Measurements from ENCODE around the gene RAI2. TPM values are rescaled to one million over a fixed set of nuclear protein-coding genes. Genes with fewer than 3 reads are reported as not detected.
A peak's percentile ranks its signal among the peaks of the same experiment; 100 is the strongest.

Gene RAI2
- total RNA-seq, 2 experiments from 2014 or later: 1.5 to 2.0 TPM

DNA sequence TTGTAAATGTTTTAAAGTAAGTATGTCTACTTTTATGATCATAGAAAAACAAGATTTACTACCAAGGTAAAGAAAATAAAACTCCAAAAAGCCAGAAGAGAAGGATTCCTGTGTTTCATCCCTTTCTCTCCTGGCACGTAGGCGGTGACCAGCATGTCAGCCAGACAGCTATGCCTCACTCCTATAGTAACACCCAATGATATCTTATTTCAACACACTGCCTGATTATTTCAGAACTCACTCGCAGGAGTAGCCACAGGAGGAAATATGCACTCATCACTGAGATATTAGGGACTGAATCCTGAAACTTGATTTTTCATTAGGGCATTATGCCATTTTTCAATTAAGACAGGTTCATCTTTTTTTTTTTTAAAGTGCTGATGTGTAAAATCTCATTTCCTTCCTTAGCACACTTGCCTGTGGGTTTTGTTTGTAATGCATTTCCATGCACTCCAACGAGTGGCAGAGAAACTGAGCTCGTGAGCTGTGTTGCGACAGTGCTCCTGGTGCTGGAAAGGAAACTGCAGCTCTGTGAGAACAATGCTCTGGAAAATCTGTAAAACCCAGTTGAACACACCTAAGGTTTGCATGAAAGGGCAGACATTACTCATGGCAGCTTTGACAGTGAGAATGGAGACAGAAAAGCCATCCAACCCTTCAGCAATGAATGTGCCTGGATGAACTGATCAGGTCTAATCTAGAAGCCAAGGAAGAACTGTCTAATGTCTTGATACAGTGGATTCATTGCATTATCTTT lies 18.2 kb downstream of the RAI2 start:
- intact Hi-C loops (cut with DNase I, micrococcal nuclease): no loop called here
- Mint-ChIP-seq H3K9me3 (no peaks in the 10 kb centered on the region), H3K4me1 (ENCODE audit: low read depth) (no peaks in the 10 kb centered on the region), H3K4me3 (no peak overlapping the region), H3K36me3 (ENCODE audit: low read depth) (no peaks in the 10 kb centered on the region), H3K27ac (no peak overlapping the region), H3K27me3 (no peaks in the 10 kb centered on the region)
- no peaks in the 10 kb centered on the region for H3K27me3 ChIP-seq (ENCODE audit: control insufficient read depth in 1 of 2, insufficient read depth in 2 of 2, low read length in 2 of 2)
- no peak overlapping the region for H3K27ac ChIP-seq (ENCODE audit: low read depth in 1 of 2, low read length in 2 of 2)
- CTCF ChIA-PET: no interaction called here
- H3K4me1 ChIP-seq (ENCODE audit: insufficient read depth, low read length): no peaks in the 10 kb centered on the region
- TF ChIP-seq, protein P1, sequence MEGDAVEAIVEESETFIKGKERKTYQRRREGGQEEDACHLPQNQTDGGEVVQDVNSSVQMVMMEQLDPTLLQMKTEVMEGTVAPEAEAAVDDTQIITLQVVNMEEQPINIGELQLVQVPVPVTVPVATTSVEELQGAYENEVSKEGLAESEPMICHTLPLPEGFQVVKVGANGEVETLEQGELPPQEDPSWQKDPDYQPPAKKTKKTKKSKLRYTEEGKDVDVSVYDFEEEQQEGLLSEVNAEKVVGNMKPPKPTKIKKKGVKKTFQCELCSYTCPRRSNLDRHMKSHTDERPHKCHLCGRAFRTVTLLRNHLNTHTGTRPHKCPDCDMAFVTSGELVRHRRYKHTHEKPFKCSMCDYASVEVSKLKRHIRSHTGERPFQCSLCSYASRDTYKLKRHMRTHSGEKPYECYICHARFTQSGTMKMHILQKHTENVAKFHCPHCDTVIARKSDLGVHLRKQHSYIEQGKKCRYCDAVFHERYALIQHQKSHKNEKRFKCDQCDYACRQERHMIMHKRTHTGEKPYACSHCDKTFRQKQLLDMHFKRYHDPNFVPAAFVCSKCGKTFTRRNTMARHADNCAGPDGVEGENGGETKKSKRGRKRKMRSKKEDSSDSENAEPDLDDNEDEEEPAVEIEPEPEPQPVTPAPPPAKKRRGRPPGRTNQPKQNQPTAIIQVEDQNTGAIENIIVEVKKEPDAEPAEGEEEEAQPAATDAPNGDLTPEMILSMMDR (IDR thresholded peaks at IDR 0.05): no peak
- no peaks in the 10 kb centered on the region for H3K9me3 ChIP-seq (ENCODE audit: control insufficient read depth in 1 of 2, insufficient read depth in 1 of 2, low read length in 2 of 2)
- H3K4me3 ChIP-seq (ENCODE audit: low read length): no peak overlapping the region
- DNase-seq: no peak
- H3K36me3 ChIP-seq (ENCODE audit: insufficient read depth, low read length): no peaks in the 10 kb centered on the region
- POLR2A ChIA-PET: no interaction called here
- no peak for ATAC-seq (ENCODE audit: poor library complexity)

DNA sequence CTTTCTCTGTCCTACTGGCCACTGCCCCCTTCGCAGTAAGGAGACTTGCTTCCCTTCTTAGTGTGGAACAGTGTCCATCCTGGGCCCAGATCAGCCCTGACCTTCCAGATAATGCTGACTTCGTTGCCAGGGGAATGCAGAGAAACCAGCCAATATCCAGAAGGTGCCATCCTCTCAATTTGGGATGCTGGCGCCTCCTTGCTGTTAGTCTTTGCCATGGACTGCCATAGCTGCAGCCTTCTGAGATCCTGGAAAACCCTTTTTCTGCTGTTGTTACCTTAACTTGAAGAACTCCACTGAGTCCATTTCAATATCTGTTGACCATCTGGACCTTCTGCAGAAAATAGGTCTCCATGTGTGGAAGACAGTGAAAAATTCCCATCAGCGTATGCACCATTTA lies 21.8 kb downstream of the RAI2 start:
- no peaks in the 10 kb centered on the region for H3K27me3 Mint-ChIP-seq
- Histone ChIP-seq H3K4me1 (ENCODE audit: insufficient read depth, low read length) (no peaks in the 10 kb centered on the region), H3K27ac (ENCODE audit: low read depth in 1 of 2, low read length in 2 of 2) (no peak overlapping the region), H3K9me3 (ENCODE audit: control insufficient read depth in 1 of 2, insufficient read depth in 1 of 2, low read length in 2 of 2) (no peaks in the 10 kb centered on the region), H3K27me3 (ENCODE audit: control insufficient read depth in 1 of 2, insufficient read depth in 2 of 2, low read length in 2 of 2) (no peaks in the 10 kb centered on the region), H3K4me3 (ENCODE audit: low read length) (no peak overlapping the region), H3K36me3 (ENCODE audit: insufficient read depth, low read length) (no peaks in the 10 kb centered on the region)
- TF ChIP-seq, protein P1 (IDR thresholded peaks at IDR 0.05): no peak
- no peak overlapping the region for H3K4me3 Mint-ChIP-seq
- DNase-seq (peak in 1 of 14 experiments; percentile 8), ATAC-seq (ENCODE audit: poor library complexity) (no peak)
- no peak overlapping the region for H3K27ac Mint-ChIP-seq
- POLR2A ChIA-PET: no interaction called here
- H3K9me3 Mint-ChIP-seq: no peaks in the 10 kb centered on the region
- no peaks in the 10 kb centered on the region for H3K36me3 Mint-ChIP-seq (ENCODE audit: low read depth)
- intact Hi-C loops (cut with DNase I, micrococcal nuclease): no loop called here
- CTCF ChIA-PET: no interaction called here
- no peaks in the 10 kb centered on the region for H3K4me1 Mint-ChIP-seq (ENCODE audit: low read depth)

DNA sequence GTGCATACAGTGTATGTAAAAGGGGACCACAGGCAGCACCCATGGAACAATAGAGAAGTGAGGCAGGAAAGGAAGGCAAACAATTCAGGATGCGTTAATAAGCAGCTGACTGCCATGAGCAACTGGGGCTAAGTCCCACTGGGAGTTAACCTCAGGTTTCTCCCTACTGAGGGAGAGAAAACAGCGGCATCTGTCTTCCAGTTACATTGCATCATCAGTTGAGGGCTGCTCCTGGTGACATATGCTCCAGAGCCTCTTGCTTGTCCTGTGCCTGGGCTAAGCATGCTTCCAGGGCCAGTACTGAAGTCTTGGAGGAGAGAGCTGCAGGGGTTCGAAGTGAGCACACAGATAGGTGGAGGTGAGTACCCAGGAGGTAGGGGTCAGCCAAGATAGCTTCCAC lies 24.3 kb downstream of the RAI2 start:
- Histone ChIP-seq H3K27ac (ENCODE audit: low read depth in 1 of 2, low read length in 2 of 2) (no peak overlapping the region), H3K4me3 (ENCODE audit: low read length) (no peak overlapping the region), H3K9me3 (ENCODE audit: control insufficient read depth in 1 of 2, insufficient read depth in 1 of 2, low read length in 2 of 2) (no peaks in the 10 kb centered on the region), H3K4me1 (ENCODE audit: insufficient read depth, low read length) (no peaks in the 10 kb centered on the region), H3K36me3 (ENCODE audit: insufficient read depth, low read length) (no peaks in the 10 kb centered on the region), H3K27me3 (ENCODE audit: control insufficient read depth in 1 of 2, insufficient read depth in 2 of 2, low read length in 2 of 2) (no peaks in the 10 kb centered on the region)
- DNase-seq (no peak), ATAC-seq (ENCODE audit: poor library complexity) (no peak)
- Mint-ChIP-seq H3K36me3 (ENCODE audit: low read depth) (no peaks in the 10 kb centered on the region), H3K4me1 (ENCODE audit: low read depth) (no peaks in the 10 kb centered on the region), H3K4me3 (no peak overlapping the region), H3K9me3 (no peaks in the 10 kb centered on the region), H3K27me3 (no peaks in the 10 kb centered on the region), H3K27ac (no peak overlapping the region)
- intact Hi-C loops (cut with DNase I, micrococcal nuclease): no loop called here
- ChIA-PET POLR2A (no interaction called here), CTCF (no interaction called here)
- TF ChIP-seq, protein P1 (IDR thresholded peaks at IDR 0.05): no peak

Measured in CD4-positive, alpha-beta T cell (primary cell).